Mesendoderm (in vitro differentiated cells): Measurements from ENCODE around the gene CRB2.

ENCODE experiments used
- DNase-seq: peaks from one replicate; pipeline ENCODE4 v3.0.0; 2013
- H2AK5ac ChIP-seq: 2 replicates; pipeline ENCODE4 v1.6.1; 2013; ENCODE audit warnings: low read length, inconsistent platforms
- H2BK120ac ChIP-seq: 2 replicates; pipeline ENCODE4 v1.6.1; 2013; ENCODE audit warnings: low read depth, mild to moderate bottlenecking, low read length, moderate library complexity, mixed read lengths
- H2BK15ac ChIP-seq: replicated peaks from 2 replicates; pipeline ENCODE4 v1.6.1; 2013; ENCODE audit warnings: low read depth, mild to moderate bottlenecking, moderate library complexity
- H2BK5ac ChIP-seq: 2 replicates; pipeline ENCODE4 v1.6.1; 2013; ENCODE audit warnings: low read length, inconsistent platforms
- H3K18ac ChIP-seq: 2 replicates; pipeline ENCODE4 v1.6.1; 2013; ENCODE audit warnings: mild to moderate bottlenecking, low read length, mixed read lengths
- H3K23ac ChIP-seq: one replicate; pipeline ENCODE4 v1.6.1; 2013; ENCODE audit warnings: low read length
- H3K27ac ChIP-seq: 2 replicates; pipeline ENCODE4 v1.5.1; 2013; ENCODE audit warnings: low read depth, mild to moderate bottlenecking, inconsistent platforms, low read length, moderate library complexity
- H3K27me3 ChIP-seq: 2 replicates; pipeline ENCODE4 v1.6.1; 2013; ENCODE audit warnings: low read length, control low read depth, mild to moderate bottlenecking, inconsistent platforms; ENCODE audit not compliant: insufficient read depth, poor library complexity
- H3K36me3 ChIP-seq: 2 replicates; pipeline ENCODE4 v1.6.1; 2013; ENCODE audit warnings: low read length, inconsistent platforms; ENCODE audit not compliant: control insufficient read depth, insufficient read depth
- H3K4ac ChIP-seq: one replicate; pipeline ENCODE4 v1.6.1; 2013; ENCODE audit warnings: low read depth, mild to moderate bottlenecking, low read length, moderate library complexity
- H3K4me1 ChIP-seq: 2 replicates; pipeline ENCODE4 v1.6.1; 2013; ENCODE audit warnings: low read depth, low read length, inconsistent platforms; ENCODE audit not compliant: control insufficient read depth
- H3K4me2 ChIP-seq: 2 replicates; pipeline ENCODE4 v1.6.1; 2013; ENCODE audit warnings: low read length
- H3K4me3 ChIP-seq: 2 replicates; pipeline ENCODE4 v1.5.1; 2013; ENCODE audit warnings: mild to moderate bottlenecking, low read length
- H3K56ac ChIP-seq: one replicate; pipeline ENCODE4 v1.6.1; 2013; ENCODE audit warnings: low read length
- H3K79me1 ChIP-seq: 2 replicates; pipeline ENCODE4 v1.6.1; 2013; ENCODE audit warnings: low read length, inconsistent platforms
- H3K79me2 ChIP-seq: 2 replicates; pipeline ENCODE4 v1.6.1; 2013; ENCODE audit warnings: mild to moderate bottlenecking, low read length; ENCODE audit not compliant: control insufficient read depth, insufficient read depth
- H3K9ac ChIP-seq: 2 replicates; pipeline ENCODE4 v1.6.1; 2013; ENCODE audit warnings: low read length, inconsistent platforms
- H4K5ac ChIP-seq: one replicate; pipeline ENCODE4 v1.6.1; 2013; ENCODE audit warnings: low read length
- H4K8ac ChIP-seq: one replicate; pipeline ENCODE4 v1.6.1; 2013; ENCODE audit warnings: low read depth, mild to moderate bottlenecking, control low read depth, low read length, moderate library complexity
- WGBS: extraction: QIAGEN DNeasy Blood & Tissue Kit; methylation state at CpG from one replicate; pipeline ENCODE4 v1.1.7; 2013; ENCODE audit warnings: low lambda C conversion rate, missing lambda C conversion rate; ENCODE audit not compliant: insufficient coverage; ENCODE audit errors: extremely low coverage; 5-methylcytosine and 5-hydroxymethylcytosine counted together

Gene CRB2

GRCh38 chr9:123346026-123346425 is 10.0 kb upstream of the CRB2 start:
- Histone ChIP-seq H3K36me3 (no peaks in the 10 kb centered on the region), H3K27me3 (no peaks in the 10 kb centered on the region), H2BK15ac (no peak overlapping the region), H4K5ac (no peak overlapping the region), H3K4me2 (no peak overlapping the region), H3K56ac (no peak overlapping the region), H3K4me3 (no peak overlapping the region), H2BK120ac (no peak overlapping the region), H2BK5ac (no peak overlapping the region), H2AK5ac (no peak overlapping the region), H3K9ac (no peak overlapping the region), H3K4me1 (no peaks in the 10 kb centered on the region), H4K8ac (no peak overlapping the region), H3K4ac (no peak overlapping the region), H3K27ac (no peak overlapping the region), H3K79me1 (no peaks in the 10 kb centered on the region), H3K23ac (no peak overlapping the region), H3K18ac (no peak overlapping the region), H3K79me2 (no peaks in the 10 kb centered on the region)
- DNase-seq, result no peak
- WGBS, result no CpG with 5 or more reads among the region's 9 CpGs

GRCh38 chr9:123346826-123347225 is 9.2 kb upstream of the CRB2 start:
- H4K5ac ChIP-seq, result no peak overlapping the region
- no peaks in the 10 kb centered on the region for H3K4me1 ChIP-seq
- H3K79me1 ChIP-seq, result no peaks in the 10 kb centered on the region
- H2BK5ac ChIP-seq, result no peak overlapping the region
- no peak overlapping the region for H3K56ac ChIP-seq
- H3K79me2 ChIP-seq, result no peaks in the 10 kb centered on the region
- DNase-seq, result no peak
- H3K36me3 ChIP-seq, result no peaks in the 10 kb centered on the region
- H3K18ac ChIP-seq, result no peak overlapping the region
- no peak overlapping the region for H2BK15ac ChIP-seq
- no peak overlapping the region for H4K8ac ChIP-seq
- H3K9ac ChIP-seq, result no peak overlapping the region
- no peaks in the 10 kb centered on the region for H3K27me3 ChIP-seq
- no peak overlapping the region for H3K4me2 ChIP-seq
- no peak overlapping the region for H3K27ac ChIP-seq
- no peak overlapping the region for H3K4ac ChIP-seq
- H3K23ac ChIP-seq, result no peak overlapping the region
- H3K4me3 ChIP-seq, result no peak overlapping the region
- 100% methylated on average over 1 of the region's 3 CpGs for WGBS
- H2AK5ac ChIP-seq, result no peak overlapping the region
- H2BK120ac ChIP-seq, result no peak overlapping the region

- Histone ChIP-seq H3K27me3 (no peaks in the 10 kb centered on the region), H3K4me2 (no peak overlapping the region), H2AK5ac (no peak overlapping the region), H2BK5ac (no peak overlapping the region), H4K8ac (no peak overlapping the region), H2BK120ac (no peak overlapping the region), H3K36me3 (no peaks in the 10 kb centered on the region), H3K79me2 (no peaks in the 10 kb centered on the region), H3K27ac (no peak overlapping the region), H3K56ac (no peak overlapping the region), H3K4ac (no peak overlapping the region), H3K79me1 (no peaks in the 10 kb centered on the region), H3K18ac (no peak overlapping the region), H4K5ac (no peak overlapping the region), H3K23ac (no peak overlapping the region), H3K9ac (no peak overlapping the region), H2BK15ac (no peak overlapping the region), H3K4me1 (no peaks in the 10 kb centered on the region), H3K4me3 (no peak overlapping the region)
- DNase-seq, result no peak
- WGBS, result 100% methylated on average over 5 of the region's 12 CpGs
Measured at GRCh38 chr9:123347289-123348060, 8.5 kb upstream of the CRB2 start.

- no peaks in the 10 kb centered on the region for H3K79me2 ChIP-seq
- no peak overlapping the region for H3K18ac ChIP-seq
- H3K36me3 ChIP-seq, result no peaks in the 10 kb centered on the region
- no peak overlapping the region for H3K56ac ChIP-seq
- no peak overlapping the region for H3K27ac ChIP-seq
- no peak overlapping the region for H2BK15ac ChIP-seq
- no peak for DNase-seq
- no peak overlapping the region for H3K23ac ChIP-seq
- no peaks in the 10 kb centered on the region for H3K27me3 ChIP-seq
- H2AK5ac ChIP-seq, result no peak overlapping the region
- H3K79me1 ChIP-seq, result no peaks in the 10 kb centered on the region
- WGBS, result no CpG with 5 or more reads among the region's 9 CpGs
- H2BK120ac ChIP-seq, result no peak overlapping the region
- H3K9ac ChIP-seq, result no peak overlapping the region
- H2BK5ac ChIP-seq, result no peak overlapping the region
- no peak overlapping the region for H3K4ac ChIP-seq
- H3K4me1 ChIP-seq, result no peaks in the 10 kb centered on the region
- no peak overlapping the region for H4K5ac ChIP-seq
- no peak overlapping the region for H3K4me2 ChIP-seq
- no peak overlapping the region for H3K4me3 ChIP-seq
- no peak overlapping the region for H4K8ac ChIP-seq
Measured at GRCh38 chr9:123348317-123348992, 7.5 kb upstream of the CRB2 start.

- no peak overlapping the region for H3K23ac ChIP-seq
- H2BK120ac ChIP-seq, result no peak overlapping the region
- H3K56ac ChIP-seq, result no peak overlapping the region
- no peak overlapping the region for H2BK15ac ChIP-seq
- H3K4me3 ChIP-seq, result no peak overlapping the region
- no peak overlapping the region for H4K5ac ChIP-seq
- H3K36me3 ChIP-seq, result no peaks in the 10 kb centered on the region
- DNase-seq, result no peak
- WGBS, result no CpG with 5 or more reads among the region's 3 CpGs
- H3K79me2 ChIP-seq, result no peaks in the 10 kb centered on the region
- no peaks in the 10 kb centered on the region for H3K79me1 ChIP-seq
- H3K27ac ChIP-seq, result no peak overlapping the region
- H3K4me1 ChIP-seq, result no peaks in the 10 kb centered on the region
- no peak overlapping the region for H3K18ac ChIP-seq
- no peak overlapping the region for H3K9ac ChIP-seq
- H3K27me3 ChIP-seq, result no peaks in the 10 kb centered on the region
- H2BK5ac ChIP-seq, result no peak overlapping the region
- H3K4me2 ChIP-seq, result no peak overlapping the region
- no peak overlapping the region for H3K4ac ChIP-seq
- no peak overlapping the region for H2AK5ac ChIP-seq
- H4K8ac ChIP-seq, result no peak overlapping the region
Measured at GRCh38 chr9:123349033-123349432, 7.0 kb upstream of the CRB2 start.
